NB4 (cell line): Measurements from ENCODE around the gene LRP1B.

Experiments
- DNase-seq: peaks from one replicate; pipeline ENCODE4 v3.0.0; 2010; ENCODE audit warnings: low read depth
- H3K4me3 ChIP-seq: one replicate; pipeline ENCODE4 v1.5.1; 2011; ENCODE audit warnings: mild to moderate bottlenecking, low read depth, low read length, moderate library complexity
- MYC ChIP-seq: IDR thresholded peaks from 2 replicates; pipeline ENCODE4 v1.6.1; 2011; ENCODE audit warnings: low read depth, low read length
- POLR2A ChIP-seq: IDR thresholded peaks from 2 replicates; pipeline ENCODE4 v1.6.1; 2011; ENCODE audit warnings: mild to moderate bottlenecking; ENCODE audit not compliant: insufficient read length; ENCODE audit errors: extremely low read depth
- TF ChIP-seq, protein P1 (sequence below): IDR thresholded peaks from one replicate; pipeline ENCODE4 v1.5.1; 2012; ENCODE audit warnings: low read depth, low read length
- TF ChIP-seq, protein P2 (sequence below): IDR thresholded peaks from 2 replicates; pipeline ENCODE4 v1.6.1; 2011; ENCODE audit warnings: low read depth, low read length

LRP1B gene

DNA sequence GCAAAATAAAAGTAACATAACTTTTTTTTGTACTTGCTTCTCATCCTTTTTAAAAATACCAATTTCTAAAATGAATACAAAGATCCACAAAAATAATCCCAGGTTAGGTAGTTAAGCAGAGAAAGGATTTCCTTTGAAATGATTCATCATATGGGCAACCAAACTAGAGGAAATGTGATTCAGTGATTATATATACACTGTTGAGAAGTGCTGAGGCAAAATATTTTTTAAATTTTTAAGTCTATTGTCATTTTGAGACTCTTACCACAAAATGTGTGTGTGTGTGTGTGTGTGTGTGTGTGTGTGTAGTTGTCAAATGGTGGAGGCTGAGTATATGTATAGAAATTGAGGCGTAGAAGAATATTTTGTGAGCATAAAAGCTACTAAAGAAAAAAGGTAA, 1075.3 kb downstream of the LRP1B start:
- no peak overlapping the region for H3K4me3 ChIP-seq
- no peak for DNase-seq
- TF ChIP-seq, protein P1, sequence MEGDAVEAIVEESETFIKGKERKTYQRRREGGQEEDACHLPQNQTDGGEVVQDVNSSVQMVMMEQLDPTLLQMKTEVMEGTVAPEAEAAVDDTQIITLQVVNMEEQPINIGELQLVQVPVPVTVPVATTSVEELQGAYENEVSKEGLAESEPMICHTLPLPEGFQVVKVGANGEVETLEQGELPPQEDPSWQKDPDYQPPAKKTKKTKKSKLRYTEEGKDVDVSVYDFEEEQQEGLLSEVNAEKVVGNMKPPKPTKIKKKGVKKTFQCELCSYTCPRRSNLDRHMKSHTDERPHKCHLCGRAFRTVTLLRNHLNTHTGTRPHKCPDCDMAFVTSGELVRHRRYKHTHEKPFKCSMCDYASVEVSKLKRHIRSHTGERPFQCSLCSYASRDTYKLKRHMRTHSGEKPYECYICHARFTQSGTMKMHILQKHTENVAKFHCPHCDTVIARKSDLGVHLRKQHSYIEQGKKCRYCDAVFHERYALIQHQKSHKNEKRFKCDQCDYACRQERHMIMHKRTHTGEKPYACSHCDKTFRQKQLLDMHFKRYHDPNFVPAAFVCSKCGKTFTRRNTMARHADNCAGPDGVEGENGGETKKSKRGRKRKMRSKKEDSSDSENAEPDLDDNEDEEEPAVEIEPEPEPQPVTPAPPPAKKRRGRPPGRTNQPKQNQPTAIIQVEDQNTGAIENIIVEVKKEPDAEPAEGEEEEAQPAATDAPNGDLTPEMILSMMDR, result no peak
- TF ChIP-seq MYC, result no peak
- TF ChIP-seq, protein P2, sequence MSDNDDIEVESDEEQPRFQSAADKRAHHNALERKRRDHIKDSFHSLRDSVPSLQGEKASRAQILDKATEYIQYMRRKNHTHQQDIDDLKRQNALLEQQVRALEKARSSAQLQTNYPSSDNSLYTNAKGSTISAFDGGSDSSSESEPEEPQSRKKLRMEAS, result no peak
- no peak for TF ChIP-seq POLR2A

DNA sequence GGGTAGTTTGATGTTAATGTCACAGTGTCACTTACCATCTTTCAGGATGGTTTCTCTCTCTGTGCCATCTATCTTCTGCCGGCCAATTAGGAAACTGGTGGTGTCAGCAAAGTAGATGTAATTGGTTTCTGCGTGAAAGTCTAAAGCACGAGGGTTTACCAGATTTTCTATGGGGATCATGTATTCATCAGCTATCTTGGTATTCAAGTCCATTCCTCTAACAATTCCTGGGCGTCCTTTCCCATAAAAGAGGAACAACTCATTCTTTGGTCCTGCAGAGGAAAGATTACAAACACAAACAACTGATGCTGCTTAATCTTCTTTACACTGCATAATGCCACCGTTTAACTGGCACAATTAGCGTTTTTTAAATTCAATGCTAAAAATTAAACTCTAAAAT, 1081.9 kb downstream of the LRP1B start:
- no peak overlapping the region for H3K4me3 ChIP-seq
- DNase-seq, result no peak
- TF ChIP-seq POLR2A (no peak), MYC (no peak)
- TF ChIP-seq, protein P2, result no peak
- TF ChIP-seq, protein P1, result no peak

DNA sequence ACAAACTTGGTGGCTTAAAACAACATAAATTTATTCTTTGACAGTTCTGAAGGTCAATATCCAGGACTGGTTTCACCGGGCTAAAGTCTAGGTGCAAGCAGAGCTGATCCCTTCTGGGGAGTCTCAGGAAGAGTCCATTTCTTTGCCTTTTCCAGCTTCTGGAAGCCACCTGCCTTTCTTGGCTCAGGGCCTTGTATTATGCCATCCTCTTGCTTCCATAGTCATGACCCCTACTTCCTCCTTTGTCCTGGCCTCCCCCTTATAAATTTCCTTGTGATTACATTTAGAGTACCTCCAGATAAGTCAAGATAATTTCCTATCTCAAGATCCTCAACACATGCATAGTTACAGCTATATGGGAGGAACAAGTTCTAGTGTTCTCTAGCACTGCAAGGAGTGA, 1089.5 kb downstream of the LRP1B start:
- H3K4me3 ChIP-seq, result no peak overlapping the region
- DNase-seq, result no peak
- TF ChIP-seq, protein P1, result no peak
- TF ChIP-seq MYC (no peak), POLR2A (no peak)

DNA sequence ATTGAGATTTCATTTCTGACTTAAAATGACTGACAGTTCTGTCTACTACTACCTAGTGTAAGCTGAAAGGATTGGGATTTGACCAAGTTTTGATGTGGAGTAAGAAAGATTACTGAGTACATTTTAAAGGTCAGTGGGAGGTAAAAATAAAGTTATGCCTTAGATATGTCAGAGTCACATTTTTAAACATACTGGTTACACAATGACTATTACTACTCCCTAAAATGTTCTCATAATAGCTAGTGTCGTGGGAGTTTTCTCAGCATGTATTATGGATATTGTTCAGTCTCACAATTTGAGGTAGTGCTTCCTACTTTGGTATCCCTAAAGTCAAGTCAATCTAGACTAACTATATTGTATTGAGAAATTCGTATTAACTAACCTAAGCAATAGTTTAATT, 1092.5 kb downstream of the LRP1B start:
- TF ChIP-seq, protein P1, result no peak
- TF ChIP-seq MYC, result no peak
- TF ChIP-seq, protein P2, result no peak
- TF ChIP-seq POLR2A, result no peak
- DNase-seq, result no peak
- no peak overlapping the region for H3K4me3 ChIP-seq

DNA sequence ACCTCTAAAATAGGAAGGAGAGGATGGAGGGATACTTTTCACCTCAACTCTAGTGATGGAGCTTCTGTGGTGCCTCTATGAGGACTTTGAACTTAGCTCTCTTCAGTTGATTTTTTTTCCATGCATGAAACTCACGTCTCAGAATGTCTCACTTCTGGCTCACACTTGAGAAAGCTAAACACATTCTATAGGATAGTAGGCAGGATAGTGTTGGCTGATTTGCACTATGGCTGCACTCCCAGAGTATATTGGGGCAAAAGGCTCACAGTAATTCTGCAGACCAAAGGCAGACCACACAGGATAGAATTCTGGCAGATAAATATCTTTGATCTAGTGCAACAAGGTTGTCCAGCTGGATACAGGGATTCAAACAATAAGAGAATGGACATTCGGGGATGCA, 1093.5 kb downstream of the LRP1B start:
- H3K4me3 ChIP-seq, result no peak overlapping the region
- no peak for DNase-seq
- TF ChIP-seq, protein P2, result no peak
- TF ChIP-seq, protein P1, result no peak
- no peak for TF ChIP-seq POLR2A
- TF ChIP-seq MYC, result no peak

DNA sequence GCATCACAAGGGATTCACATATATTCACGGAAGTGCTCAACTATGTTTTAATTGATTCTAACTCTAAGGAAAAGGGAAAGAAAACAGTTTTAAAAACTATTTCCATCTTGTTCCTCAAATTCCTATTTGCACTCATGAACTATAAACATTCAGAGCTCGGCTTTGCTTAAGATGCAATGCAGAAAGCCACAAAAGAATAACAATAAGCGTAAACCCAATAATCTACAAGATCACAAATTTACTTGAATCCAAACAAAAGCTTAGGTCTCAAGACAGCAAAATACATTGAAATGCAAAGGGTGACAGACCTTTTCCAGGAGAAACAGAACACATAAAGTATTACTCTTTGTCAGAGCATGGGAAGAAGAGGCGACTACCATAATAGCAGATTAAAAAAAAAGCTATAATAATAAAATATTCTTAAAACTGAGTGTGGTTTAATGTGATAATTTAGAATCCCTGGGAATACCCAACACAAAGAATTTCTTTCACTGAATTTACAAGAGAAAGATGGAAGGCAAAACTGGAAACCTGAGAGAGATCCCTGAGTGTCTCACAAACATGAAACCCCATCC, 1094.9 kb downstream of the LRP1B start:
- no peak for DNase-seq
- TF ChIP-seq MYC (no peak), POLR2A (no peak)
- TF ChIP-seq, protein P1, result no peak
- TF ChIP-seq, protein P2, result no peak
- no peak overlapping the region for H3K4me3 ChIP-seq
